Activated CD4-positive, alpha-beta T cell treated with anti-CD3 and anti-CD28 coated beads for 36 hours (primary cell): Measurements from ENCODE around the gene GOLIM4. TPM values are rescaled to one million over a fixed set of nuclear protein-coding genes. Genes with fewer than 3 reads are reported as not detected.

Experiments used
- ATAC-seq: fragments of 200-7000 bp; cut with Tn5 transposase; one replicate; pipeline ENCODE4 v1.10.0; 2021; ENCODE audit warnings: mild to moderate bottlenecking, moderate library complexity
- CTCF ChIA-PET: fragments of 350-600 bp; sonication (Branson Sonifier 250); formaldehyde crosslinking; loops from one replicate; lab custom pipeline; 2021; ENCODE audit warnings: antibody characterized with exemption; lab: Charles Lee
- POLR2A ChIA-PET: fragments of 350-600 bp; sonication (Branson Sonifier 250); formaldehyde crosslinking; loops from one replicate; lab custom pipeline; 2021; ENCODE audit warnings: antibody characterized with exemption, inconsistent platforms; lab: Charles Lee
- DNase-seq: peaks from one replicate; pipeline ENCODE4 v3.0.0-alpha.2; 2020
- H3K27ac Mint-ChIP-seq: one replicate; pipeline ENCODE4 v1.8.0; 2021; ENCODE audit warnings: mixed read lengths
- H3K27me3 Mint-ChIP-seq: one replicate; pipeline ENCODE4 v1.8.0; 2021; ENCODE audit warnings: mixed read lengths
- H3K36me3 Mint-ChIP-seq: one replicate; pipeline ENCODE4 v1.8.0; 2021; ENCODE audit warnings: low read depth, mixed read lengths
- H3K4me1 Mint-ChIP-seq: one replicate; pipeline ENCODE4 v1.8.0; 2021; ENCODE audit warnings: mixed read lengths
- H3K4me3 Mint-ChIP-seq: one replicate; pipeline ENCODE4 v1.8.0; 2021; ENCODE audit warnings: mild to moderate bottlenecking, moderate library complexity, mixed read lengths
- H3K9me3 Mint-ChIP-seq: one replicate; pipeline ENCODE4 v1.8.0; 2021; ENCODE audit warnings: low read depth, mixed read lengths
- intact Hi-C, 2 experiments: fragments of 100-400 bp; cut with DNase I in 1 of 2; cut with micrococcal nuclease in 1 of 2; formaldehyde crosslinking; loops; one replicate each; pipeline versions ENCODE4 v1.14.2 to v1.15.1; 2022 to 2024; cut with DNase I, micrococcal nuclease
- total RNA-seq, 2 experiments: library from RNA; stranded (reverse); gene quantifications; one replicate each; pipeline ENCODE4 v1.2.3, GENCODE V29; 2021

The GOLIM4 gene
- total RNA-seq, 2 experiments from 2014 or later, result 3.2 to 4.1 TPM

DNA sequence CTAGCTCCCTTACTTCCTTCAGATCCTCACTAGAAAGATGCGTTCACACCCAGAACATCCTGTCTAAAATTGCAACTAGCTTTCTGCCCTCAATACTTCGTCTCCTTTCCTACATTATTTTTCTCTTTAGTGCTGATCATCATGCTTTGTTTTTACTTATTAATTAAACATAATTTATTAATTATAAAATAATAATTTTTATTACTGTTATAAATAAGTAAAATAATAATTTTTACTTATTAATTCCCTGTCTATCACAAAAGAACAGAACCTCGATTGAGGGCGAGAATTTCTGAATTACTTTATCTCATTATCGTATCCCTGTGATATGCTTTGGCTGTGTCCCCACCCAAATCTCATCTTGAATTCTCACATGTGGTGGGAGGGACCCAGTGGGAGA is 41.3 kb downstream of the GOLIM4 start:
- POLR2A ChIA-PET, result no interaction called here
- CTCF ChIA-PET, result interaction anchor here (0.9 kb wide), 1 partner anchor 8 kb away, joined by 3 read pairs; no protein-coding TSS in a partner anchor
- Mint-ChIP-seq H3K27ac (no peak overlapping the region), H3K9me3 (peaks cover 2% of the 10 kb centered on the region), H3K4me3 (no peak overlapping the region), H3K4me1 (no peaks in the 10 kb centered on the region), H3K36me3 (no peaks in the 10 kb centered on the region), H3K27me3 (peaks cover 3% of the 10 kb centered on the region)
- ATAC-seq, result no peak
- DNase-seq, result no peak
- intact Hi-C loops, result no loop called here

DNA sequence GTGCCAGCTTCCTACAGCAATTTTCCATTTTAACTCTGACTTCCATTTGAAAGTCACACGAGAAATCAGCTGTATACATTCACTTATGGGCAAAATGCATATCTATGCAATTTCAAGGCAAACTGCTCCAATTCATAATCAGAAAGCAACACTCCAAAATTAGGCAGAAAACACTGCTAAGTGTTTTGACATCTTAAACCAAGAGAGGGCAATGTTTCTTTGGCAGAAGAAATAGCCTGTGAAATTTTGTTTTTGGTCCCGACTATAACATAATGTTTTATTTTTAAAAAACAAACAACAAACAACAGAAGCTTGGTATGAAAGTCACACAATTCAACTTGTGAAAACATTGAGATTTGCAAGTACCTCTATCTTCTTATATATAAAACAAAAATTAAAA is 42.6 kb downstream of the GOLIM4 start:
- Mint-ChIP-seq H3K36me3 (no peaks in the 10 kb centered on the region), H3K9me3 (peaks cover 2% of the 10 kb centered on the region), H3K4me1 (no peaks in the 10 kb centered on the region), H3K27me3 (peaks cover 3% of the 10 kb centered on the region), H3K4me3 (no peak overlapping the region), H3K27ac (no peak overlapping the region)
- ATAC-seq (no peak), DNase-seq (no peak)
- ChIA-PET CTCF (interaction anchor here (0.7 to 2.5 kb wide), 4 partner anchors 12 to 113 kb away, joined by 3 to 17 read pairs (median 4); no protein-coding TSS in a partner anchor), POLR2A (no interaction called here)
- intact Hi-C loops, result no loop called here

DNA sequence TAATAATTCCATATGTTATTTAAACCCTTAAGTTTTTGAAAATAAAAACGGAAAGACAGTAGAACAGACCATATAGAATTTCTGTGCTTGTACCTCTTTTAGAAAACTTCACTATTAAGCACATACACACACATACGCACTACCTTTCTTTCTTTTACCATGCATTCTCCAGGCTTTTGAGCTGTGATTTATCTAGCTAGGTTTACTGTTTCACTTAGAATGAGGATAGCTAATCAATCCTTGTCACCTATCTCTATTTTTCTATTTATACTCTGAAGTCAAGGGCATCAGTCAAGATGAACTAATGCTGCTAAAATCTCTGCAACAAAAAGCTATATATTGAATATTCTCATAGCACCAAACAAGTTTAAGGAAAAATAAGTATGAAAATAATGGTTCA is 43.2 kb downstream of the GOLIM4 start:
- ChIA-PET CTCF (interaction anchor here (0.7 to 2.5 kb wide), 5 partner anchors 9 to 113 kb away, joined by 3 to 17 read pairs (median 4); no protein-coding TSS in a partner anchor), POLR2A (no interaction called here)
- ATAC-seq (no peak), DNase-seq (no peak)
- Mint-ChIP-seq H3K9me3 (peaks cover 2% of the 10 kb centered on the region), H3K4me3 (no peak overlapping the region), H3K36me3 (no peaks in the 10 kb centered on the region), H3K4me1 (no peaks in the 10 kb centered on the region), H3K27me3 (peaks cover 3% of the 10 kb centered on the region), H3K27ac (no peak overlapping the region)
- intact Hi-C loops, result no loop called here

DNA sequence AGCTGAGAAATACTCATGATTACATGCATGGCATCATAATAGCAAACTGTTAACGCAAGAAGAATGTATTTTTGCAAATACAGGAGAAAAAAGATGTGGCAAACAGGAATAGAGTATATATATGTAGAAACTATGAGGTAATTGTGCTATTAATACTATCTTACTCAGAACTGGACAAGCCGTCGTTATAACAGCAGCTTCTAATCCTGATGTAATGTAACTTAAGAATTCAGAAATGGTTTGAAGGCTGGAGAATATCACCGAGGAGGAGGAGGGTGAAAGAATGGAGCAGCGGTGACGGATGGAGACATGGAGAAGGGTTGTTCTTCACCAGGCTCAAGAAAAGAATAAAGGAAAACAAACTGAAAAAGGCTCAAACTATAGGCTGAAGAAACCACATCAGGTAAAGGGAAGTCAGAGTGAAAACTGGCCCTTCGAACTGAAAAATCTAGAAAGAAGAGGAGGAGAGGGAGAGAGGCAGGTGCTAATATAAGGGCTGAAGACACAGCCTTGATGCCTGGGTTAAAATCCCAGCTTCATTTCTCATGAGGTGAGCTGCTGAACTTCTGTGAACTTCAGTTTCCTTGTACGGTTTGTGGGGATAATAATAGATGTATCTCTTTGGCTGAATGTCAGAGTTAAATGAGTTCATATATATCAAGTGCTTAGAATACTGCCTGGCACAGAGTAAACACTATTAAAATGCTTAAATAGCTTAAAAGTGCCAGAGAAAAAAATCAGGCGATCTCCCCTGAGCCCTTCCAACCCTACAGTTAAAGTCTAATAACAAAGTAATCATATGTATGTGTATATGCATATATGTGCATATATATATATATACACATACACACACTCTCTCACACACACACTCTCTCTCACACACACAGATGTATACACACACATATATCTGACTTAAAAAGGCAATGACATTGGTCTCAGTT is 43.9 kb downstream of the GOLIM4 start:
- DNase-seq, result no peak
- CTCF ChIA-PET, result interaction anchor here (0.7 to 2.5 kb wide), 4 partner anchors 10 to 114 kb away, joined by 3 to 17 read pairs (median 4); no protein-coding TSS in a partner anchor
- H3K9me3 Mint-ChIP-seq, result peaks cover 2% of the 10 kb centered on the region
- no peak for ATAC-seq
- no peak overlapping the region for H3K27ac Mint-ChIP-seq
- no peaks in the 10 kb centered on the region for H3K4me1 Mint-ChIP-seq
- peaks cover 3% of the 10 kb centered on the region for H3K27me3 Mint-ChIP-seq
- intact Hi-C loops, result no loop called here
- no peaks in the 10 kb centered on the region for H3K36me3 Mint-ChIP-seq
- POLR2A ChIA-PET, result interaction anchor here (0.8 kb wide), 1 partner anchor 18 kb away, joined by 3 read pairs; no protein-coding TSS in a partner anchor
- no peak overlapping the region for H3K4me3 Mint-ChIP-seq

DNA sequence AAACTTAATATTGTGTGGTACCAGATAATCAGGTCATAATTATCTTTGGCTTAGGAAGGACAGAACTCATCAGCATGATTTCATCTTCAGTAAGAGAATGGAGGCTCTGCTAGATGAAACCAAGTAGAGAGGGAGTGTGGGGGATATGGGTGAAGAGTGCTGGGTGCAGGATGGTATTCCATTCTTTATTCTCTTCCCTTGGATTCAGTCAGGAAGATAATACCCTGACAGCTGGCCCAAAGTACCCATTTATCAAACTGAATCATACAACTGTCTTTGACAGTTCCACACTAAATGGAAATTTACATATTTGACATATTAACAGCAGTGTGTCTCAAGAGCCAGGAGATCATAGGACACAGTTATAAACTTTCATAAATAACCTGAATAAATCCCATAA is 44.7 kb downstream of the GOLIM4 start:
- CTCF ChIA-PET, result no interaction called here
- no peak overlapping the region for H3K4me3 Mint-ChIP-seq
- H3K4me1 Mint-ChIP-seq, result no peaks in the 10 kb centered on the region
- H3K27ac Mint-ChIP-seq, result no peak overlapping the region
- H3K36me3 Mint-ChIP-seq, result no peaks in the 10 kb centered on the region
- DNase-seq (no peak), ATAC-seq (no peak)
- H3K27me3 Mint-ChIP-seq, result peaks cover 3% of the 10 kb centered on the region
- POLR2A ChIA-PET, result interaction anchor here (0.8 kb wide), 1 partner anchor 19 kb away, joined by 3 read pairs; no protein-coding TSS in a partner anchor
- H3K9me3 Mint-ChIP-seq, result no peaks in the 10 kb centered on the region
- intact Hi-C loops, result no loop called here

DNA sequence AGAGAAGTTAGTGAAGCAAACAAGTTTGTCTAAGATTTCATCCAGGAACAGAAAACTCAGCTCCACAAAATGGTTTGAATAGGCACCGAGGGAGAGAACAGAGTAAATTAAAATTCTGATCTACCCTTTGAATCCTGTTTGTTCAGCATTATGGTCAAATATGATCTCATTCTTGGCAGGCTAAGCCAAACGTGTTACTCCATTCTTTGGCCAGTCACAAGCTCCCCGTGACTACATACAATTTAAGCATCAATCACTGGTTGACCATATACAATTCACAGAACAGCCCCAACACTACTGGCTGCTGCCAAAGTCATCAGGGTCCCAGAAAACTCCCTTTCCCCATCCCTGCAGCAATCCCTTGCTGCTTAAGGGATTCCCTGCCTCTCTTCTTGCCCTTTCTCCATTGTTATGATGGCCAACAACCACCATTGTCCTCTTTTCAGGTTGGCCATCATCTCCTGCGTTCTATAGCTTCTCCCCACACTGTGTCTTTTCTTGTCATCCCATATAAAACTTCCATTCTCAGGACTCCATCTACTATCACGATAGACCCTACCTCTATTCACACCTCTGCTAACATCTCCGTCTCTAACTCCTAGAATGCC is 46.3 kb downstream of the GOLIM4 start:
- ChIA-PET CTCF (interaction anchor here (1.2 to 5.7 kb wide), 2 partner anchors 9 to 117 kb away, joined by 3 to 58 read pairs; no protein-coding TSS in a partner anchor), POLR2A (no interaction called here)
- H3K4me3 Mint-ChIP-seq, result no peak overlapping the region
- DNase-seq (no peak), ATAC-seq (no peak)
- peaks cover 3% of the 10 kb centered on the region for H3K27me3 Mint-ChIP-seq
- no peaks in the 10 kb centered on the region for H3K36me3 Mint-ChIP-seq
- H3K27ac Mint-ChIP-seq, result no peak overlapping the region
- intact Hi-C loops, result loop anchor here (2.0 to 10.0 kb wide), 4 partner anchors 45 to 798 kb away; partner anchors contain the start of gene GOLIM4 (in 1 of the 2)
- H3K4me1 Mint-ChIP-seq, result no peaks in the 10 kb centered on the region
- H3K9me3 Mint-ChIP-seq, result no peaks in the 10 kb centered on the region

DNA sequence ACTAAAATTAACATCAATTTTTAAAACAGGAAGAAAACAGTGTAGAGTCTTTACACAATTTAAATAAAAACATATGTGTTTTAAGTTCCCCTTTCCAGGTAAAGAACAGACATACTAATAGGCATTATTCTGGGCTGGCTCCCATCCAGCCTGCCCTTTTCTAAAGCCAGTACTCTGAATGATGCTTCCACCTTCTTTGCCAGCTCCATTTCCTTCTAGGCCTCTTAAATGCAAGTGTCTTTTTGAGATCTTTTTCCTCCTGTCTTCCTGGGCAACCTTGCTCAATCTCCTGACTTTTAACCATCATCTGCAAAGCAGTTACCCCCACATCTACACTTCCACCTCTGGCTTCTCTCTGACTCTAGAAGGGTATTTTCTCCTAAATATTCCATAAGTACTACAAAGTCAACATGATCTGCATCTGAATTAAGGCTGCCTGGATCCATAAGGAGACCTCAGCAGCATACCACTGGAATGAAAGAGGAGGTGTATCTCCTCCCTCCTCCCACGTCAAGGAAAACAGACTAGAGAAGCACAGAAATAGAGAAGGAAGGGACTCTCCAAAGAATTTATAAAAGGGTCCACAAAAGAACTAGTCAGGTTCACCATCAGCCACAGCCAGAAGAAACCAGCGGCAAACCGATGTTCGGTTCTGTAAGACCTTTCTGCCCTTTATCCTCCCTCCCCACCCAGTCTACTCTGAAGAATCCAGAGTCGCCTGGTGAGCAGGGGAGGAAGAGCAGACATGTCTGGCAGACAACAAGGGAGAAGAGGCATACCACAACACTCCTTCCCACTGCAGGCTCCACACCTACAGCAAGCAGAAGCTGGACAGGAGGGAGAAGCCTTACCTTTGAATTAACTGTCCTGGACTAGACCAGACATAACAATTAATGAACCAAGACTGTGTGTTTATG is 47.1 kb downstream of the GOLIM4 start:
- H3K4me1 Mint-ChIP-seq, result no peaks in the 10 kb centered on the region
- no peaks in the 10 kb centered on the region for H3K9me3 Mint-ChIP-seq
- intact Hi-C loops, result loop anchor here (2.0 to 10.0 kb wide), 4 partner anchors 46 to 799 kb away; partner anchors contain the start of gene GOLIM4 (in 1 of the 2)

DNA sequence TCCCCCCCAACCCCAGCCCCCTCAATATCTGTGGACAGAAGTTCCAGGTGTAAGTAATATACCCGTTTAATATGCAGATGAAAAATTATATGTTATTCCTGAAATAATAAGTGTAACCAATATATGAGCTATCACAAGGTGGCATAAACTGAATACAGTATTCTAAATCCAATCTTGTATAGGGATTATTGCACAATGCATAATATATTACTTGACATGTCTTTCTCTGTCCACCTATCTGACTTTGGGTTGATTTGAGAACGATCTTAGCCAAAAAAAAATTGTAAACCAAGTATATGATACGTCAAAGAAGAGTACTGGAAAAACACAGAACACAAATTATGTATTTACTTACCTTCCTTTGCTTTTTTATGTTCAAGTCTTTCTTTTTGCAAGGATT is 47.8 kb downstream of the GOLIM4 start:
- CTCF ChIA-PET, result interaction anchor here (0.6 to 5.7 kb wide), 8 partner anchors 19 to 800 kb away, joined by 3 to 58 read pairs (median 4); no protein-coding TSS in a partner anchor
- no peak for ATAC-seq
- Mint-ChIP-seq H3K4me3 (no peak overlapping the region), H3K27ac (no peak overlapping the region), H3K27me3 (peaks cover 3% of the 10 kb centered on the region), H3K4me1 (no peaks in the 10 kb centered on the region), H3K36me3 (no peaks in the 10 kb centered on the region), H3K9me3 (no peaks in the 10 kb centered on the region)
- DNase-seq, result no peak
- intact Hi-C loops, result loop anchor here (1.0 to 10.0 kb wide), 6 partner anchors 47 to 799 kb away; partner anchors contain the start of gene GOLIM4 (in 1 of the 2)
- POLR2A ChIA-PET, result no interaction called here

More for the DNA sequence above, 47.1 kb downstream of the GOLIM4 start:
- ATAC-seq (no peak), DNase-seq (no peak)
- Mint-ChIP-seq H3K4me3 (no peak overlapping the region), H3K27me3 (peaks cover 3% of the 10 kb centered on the region), H3K27ac (no peak overlapping the region), H3K36me3 (no peaks in the 10 kb centered on the region)
- CTCF ChIA-PET, result interaction anchor here (1.0 to 5.7 kb wide), 5 partner anchors 8 to 799 kb away, joined by 3 to 58 read pairs (median 3); no protein-coding TSS in a partner anchor
- POLR2A ChIA-PET, result no interaction called here

DNA sequence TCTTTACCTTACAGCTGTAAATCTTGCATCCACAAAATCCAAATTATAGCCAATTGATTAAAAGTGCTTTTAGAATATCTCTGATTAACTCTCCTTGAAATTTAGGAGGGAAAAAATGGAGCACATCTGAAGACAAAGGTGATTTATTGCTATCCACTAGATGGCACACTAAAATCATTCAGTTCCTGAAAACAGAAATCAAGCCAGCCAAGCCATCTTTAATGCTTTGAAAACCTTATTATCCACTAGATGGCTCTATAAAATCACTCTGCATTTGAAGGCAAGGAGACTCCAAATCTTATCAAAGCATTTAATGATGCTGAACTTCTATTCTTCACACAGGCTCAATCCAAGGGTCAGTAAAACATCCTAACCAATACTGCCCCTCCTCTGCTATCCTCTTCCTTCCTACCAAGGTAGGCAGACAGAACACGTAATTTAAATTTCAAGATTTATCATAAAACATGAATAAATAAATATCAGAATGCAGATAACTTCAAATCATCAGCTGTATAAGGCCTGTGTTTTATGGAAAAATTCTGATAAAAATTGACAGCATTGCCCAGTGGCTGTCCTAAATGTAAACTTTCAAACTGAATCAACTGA is 48.4 kb downstream of the GOLIM4 start:
- intact Hi-C loops, result loop anchor here (1.0 to 10.0 kb wide), 5 partner anchors 118 to 800 kb away; no protein-coding TSS in a partner anchor
- H3K36me3 Mint-ChIP-seq, result no peaks in the 10 kb centered on the region

DNA sequence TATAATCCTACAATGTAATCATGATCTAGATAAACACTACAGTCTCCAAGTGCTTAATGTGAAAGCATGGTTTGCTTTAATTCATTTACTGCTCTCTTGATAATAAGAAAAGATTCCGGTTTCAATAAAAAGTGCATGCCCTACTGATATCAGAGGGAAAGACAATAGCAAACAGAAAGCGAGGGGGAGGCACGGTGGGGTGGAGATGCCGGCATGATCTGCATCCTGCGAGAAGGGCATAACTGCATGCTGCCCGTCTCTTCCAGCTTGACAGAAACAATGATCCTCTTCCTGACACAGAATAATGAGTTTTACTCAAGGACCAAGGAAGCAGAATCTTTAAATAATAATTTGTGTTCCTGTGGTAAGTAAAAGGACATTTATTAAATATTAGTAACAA is 51.7 kb downstream of the GOLIM4 start:
- Mint-ChIP-seq H3K9me3 (no peaks in the 10 kb centered on the region), H3K27ac (no peak overlapping the region), H3K27me3 (no peaks in the 10 kb centered on the region), H3K36me3 (no peaks in the 10 kb centered on the region), H3K4me3 (no peak overlapping the region), H3K4me1 (no peaks in the 10 kb centered on the region)
- intact Hi-C loops, result loop anchor here in 1 of 2 experiments (10.0 kb wide), 1 partner anchor 639 kb away; no protein-coding TSS in a partner anchor
- ATAC-seq, result no peak
- CTCF ChIA-PET, result no interaction called here
- no peak for DNase-seq
- POLR2A ChIA-PET, result no interaction called here

More for the DNA sequence above, 48.4 kb downstream of the GOLIM4 start:
- Mint-ChIP-seq H3K4me3 (no peak overlapping the region), H3K4me1 (no peaks in the 10 kb centered on the region), H3K27ac (no peak overlapping the region), H3K27me3 (peaks cover 3% of the 10 kb centered on the region), H3K9me3 (no peaks in the 10 kb centered on the region)
- DNase-seq (no peak), ATAC-seq (peak; percentile 74)
- POLR2A ChIA-PET, result no interaction called here
- CTCF ChIA-PET, result interaction anchor here (0.6 to 5.7 kb wide), 9 partner anchors 18 to 800 kb away, joined by 3 to 58 read pairs (median 3); no protein-coding TSS in a partner anchor
